HG03108 (cell line): ENCODE measurements around the gene YKT6.
"Not testable (repeated sequence)": the region's sequence is repeated elsewhere in the genome, so short reads cannot be mapped to it uniquely, and the experiment has no call there.

Source experiments
- ATAC-seq: cut with Tn5 transposase; IDR thresholded peaks from one replicate; pipeline ENCODE4 v1.9.1; 2021; ENCODE audit warnings: moderate library complexity; ENCODE audit not compliant: unreplicated experiment

YKT6 gene

DNA sequence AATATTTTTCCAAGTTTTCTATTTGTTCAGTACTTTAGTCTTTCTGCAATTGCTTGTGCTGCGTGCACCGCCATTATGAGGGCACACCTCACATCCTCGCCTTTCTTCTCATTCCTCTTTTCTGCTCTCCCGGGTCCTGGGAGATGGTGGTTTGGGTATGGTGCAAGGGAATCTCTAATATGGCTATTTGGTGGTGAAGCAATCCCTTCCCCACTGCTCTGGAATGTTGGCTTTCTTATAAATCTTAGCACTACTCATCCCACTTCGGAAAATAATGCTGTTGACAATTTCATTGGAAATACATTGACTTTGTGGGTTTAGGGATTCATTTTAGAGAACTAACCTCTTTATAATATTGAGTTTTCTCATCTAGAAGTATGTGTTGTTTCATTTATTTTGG is 9.6 kb upstream of the YKT6 start:
- no peak for ATAC-seq

DNA sequence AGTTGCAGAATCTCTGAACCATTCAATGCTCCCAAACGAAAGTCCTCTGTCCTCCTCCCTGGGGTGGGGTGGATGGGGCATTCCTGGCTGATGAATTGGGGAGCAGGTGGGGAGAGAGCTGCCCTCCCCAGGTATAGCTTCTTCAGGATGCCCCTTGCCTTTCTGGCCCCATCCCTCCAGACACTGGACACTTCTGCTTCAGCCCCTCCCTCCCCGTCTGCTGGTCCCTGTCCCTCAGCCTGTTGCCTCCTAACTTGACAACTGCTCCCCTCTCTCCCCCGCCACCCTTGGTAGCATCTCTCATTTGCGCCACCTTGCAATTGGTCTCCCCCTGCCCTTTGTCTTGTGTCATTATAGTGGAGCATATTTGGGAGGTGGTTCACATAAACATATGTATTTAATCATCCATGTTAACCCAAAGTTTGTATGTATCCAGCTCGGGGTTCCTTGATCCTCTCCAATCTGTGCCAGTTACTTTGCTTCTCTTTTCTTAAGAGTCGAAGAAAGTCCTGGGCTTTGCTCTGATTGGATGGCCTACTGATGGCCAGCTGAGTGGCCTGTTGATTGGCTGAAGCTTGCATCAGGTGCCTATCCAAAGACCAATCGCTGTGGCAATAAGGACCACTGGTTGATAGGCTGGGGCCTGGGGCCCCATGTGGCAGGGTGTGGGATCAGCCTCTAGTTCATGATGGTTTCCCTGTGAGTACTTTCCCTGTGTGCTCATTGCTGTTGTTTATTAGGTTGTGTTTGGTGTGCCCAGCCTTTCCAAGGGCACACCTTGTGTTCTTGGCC is 7.6 kb upstream of the YKT6 start:
- ATAC-seq, result no peak

DNA sequence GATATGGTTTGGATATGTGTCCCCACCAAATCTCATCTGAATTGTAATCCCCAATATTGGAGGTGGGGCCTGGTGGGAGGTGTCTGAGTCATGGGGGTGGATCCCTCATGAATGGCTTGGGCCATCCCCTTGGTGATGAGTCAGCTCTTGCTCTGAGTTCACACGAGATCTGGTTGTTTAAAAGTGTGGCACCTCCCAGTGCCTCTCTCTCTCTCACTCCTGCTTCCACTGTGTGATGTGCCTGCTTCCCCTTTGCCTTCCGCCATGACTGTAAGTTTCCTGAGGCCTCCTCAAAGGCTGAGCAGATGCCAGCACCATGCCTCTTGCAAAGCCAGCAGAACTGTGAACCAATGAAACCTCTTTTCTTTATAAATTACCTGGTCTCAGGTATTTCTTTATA is 6.7 kb upstream of the YKT6 start:
- no peak for ATAC-seq

DNA sequence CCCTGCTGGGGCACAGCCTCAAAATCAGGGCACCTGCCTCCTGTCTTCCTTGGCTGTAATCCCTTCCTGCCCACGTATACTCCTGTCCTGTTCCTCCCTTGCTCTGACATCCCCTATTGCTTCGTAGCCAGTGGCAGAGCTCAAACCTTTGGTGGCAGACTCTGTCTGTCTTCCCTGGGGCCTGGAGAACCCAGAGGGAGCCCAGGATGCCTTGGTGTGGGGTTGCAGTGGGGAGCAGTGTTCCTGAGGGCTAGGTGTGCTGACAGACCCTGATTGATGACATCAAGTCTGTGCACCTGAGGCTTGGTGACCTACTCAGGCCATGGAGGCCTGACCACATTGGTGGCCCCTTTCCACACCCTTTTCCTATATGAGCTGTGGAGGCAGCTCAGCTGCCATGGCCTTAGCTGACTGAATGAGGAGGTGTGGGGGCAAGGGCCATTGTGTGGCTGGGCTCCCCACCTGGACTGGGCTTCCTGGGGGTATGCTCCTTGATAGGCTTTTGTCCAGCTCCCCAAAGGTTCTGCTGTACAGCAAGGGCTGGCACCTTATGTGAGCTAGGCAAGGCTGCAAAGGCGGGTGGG is 6.1 kb upstream of the YKT6 start:
- ATAC-seq, result no peak

DNA sequence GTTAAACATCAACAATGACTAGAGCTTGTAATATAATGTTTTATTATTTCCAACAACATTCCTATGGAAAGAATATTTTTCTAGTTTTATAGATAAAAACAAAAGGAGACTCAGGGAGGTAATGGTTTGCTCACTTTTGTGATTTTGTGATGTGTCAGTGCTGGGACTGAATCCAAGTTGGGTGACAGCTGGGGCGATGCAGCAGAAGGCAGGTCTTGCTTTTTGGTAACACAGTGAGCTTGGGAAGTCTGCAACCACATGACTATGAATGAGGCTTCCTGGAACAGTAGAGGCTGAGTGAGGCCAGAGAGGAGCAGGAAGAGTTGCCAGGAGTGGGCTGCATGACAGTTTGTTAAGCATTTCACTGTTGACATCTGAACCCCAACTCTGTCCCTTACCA is 4.9 kb upstream of the YKT6 start:
- ATAC-seq, result no peak

DNA sequence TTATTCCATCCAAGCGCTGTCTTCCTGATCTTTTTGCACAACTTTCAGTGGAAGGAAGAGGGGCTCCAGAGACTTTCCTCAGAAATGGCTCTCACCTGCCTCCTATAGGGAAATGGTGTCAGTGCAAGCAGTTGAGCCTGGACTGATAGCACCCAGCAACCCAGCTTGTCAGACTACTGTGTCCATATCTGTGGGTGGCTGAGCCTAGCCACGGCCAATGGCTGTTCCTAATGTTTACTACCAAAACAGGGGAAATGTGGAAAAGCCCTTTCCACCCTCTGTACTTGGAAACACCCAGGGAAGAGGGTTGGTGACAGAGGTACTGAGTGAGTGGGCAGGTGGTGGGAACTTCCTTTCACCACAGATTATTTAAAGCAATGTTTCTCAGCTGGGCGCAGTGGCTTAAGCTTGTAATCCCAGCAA is 4.3 kb upstream of the YKT6 start:
- ATAC-seq, result no peak

DNA sequence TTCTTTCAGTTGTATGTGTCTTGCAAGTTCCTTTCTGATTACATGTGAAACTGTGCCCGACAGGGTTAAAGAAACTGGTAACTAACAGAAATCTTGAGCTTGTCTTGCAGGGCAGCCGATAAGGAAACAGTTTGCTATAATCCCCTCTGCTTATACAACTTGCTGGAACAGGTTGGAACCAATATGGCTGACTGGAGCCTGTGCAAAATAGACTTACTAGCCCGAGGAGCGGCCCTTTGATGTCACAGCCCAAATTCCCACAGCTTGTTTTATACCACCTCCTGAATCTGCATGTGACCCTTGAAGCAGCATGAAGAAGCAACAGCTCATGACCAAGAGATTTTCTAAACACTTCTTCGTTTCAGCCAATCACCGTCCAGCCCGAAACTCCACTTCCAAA is 3.3 kb upstream of the YKT6 start:
- ATAC-seq, result no peak

DNA sequence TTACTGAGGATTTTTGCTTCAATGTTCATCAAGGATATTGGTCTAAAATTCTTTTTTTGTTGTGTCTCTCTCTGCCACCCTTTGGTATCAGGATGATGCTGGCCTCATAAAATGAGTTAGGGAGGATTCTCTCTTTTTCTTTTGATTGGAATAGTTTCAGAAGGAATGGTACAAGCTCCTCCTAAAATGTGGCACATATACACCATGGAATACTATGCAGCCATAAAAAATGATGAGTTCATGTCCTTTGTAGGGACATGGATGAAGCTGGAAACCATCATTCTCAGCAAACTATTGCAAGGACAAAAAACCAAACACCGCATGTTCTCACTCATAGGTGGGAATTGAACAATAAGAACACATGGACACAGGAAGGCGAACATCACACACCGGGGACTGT is 615 bp upstream of the YKT6 start:
- ATAC-seq, result not testable (repeated sequence)

DNA sequence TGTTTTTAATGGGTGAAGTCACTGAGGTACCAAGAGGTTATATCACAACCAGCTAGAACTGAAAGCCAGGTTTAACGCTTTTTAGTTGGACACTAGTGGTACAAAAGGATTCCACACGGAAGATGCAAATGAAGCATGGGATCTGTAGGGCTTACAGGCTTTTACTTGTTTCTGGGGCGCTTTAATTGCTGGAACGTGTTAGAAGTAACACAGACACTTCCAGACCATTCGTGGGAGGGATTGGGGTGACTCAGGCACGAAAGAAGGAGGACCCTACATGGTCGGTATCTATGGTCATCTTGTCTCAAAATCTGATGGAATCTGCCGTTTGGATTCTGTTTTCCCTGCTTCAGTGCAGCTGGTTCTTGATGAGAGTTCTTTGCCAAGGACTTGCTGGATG is 1.0 kb downstream of the YKT6 start:
- ATAC-seq, result no peak

DNA sequence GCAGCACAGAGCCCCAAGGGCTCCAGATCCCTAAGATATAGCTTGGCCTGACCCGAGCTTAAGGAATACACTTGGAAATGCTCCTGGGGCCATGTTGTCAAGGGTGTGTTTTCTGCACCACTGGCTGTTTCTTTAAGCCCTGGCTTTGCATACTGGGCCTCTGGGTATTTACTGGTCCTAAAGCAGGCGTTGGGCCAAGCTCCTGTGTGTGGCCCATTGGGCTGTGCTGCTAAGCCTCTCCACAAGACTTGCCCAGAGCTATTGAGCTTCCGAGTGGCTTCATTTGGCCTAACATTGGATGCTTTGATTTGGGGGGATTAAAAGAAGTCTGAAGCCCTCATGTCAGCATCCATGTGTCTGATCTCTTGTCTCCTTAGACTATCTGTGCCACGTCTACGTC is 5.2 kb downstream of the YKT6 start:
- ATAC-seq, result no peak

DNA sequence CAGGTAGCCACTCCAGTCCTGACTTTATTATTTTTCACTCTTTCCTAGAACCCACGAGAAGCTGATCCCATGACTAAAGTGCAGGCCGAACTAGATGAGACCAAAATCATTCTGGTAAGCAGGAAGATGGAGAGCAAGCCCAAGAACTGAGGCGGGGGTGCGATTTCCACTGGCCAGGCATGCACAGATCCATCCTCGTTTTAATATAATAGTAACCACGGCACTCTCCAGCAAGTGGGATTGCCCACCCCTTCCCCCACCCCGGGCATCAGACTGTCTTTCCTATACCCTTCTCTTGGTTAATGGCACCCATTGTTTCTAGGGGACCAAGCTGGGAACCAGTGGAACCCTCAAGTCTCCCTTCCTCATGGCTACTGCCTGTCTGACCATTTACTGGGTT is 7.3 kb downstream of the YKT6 start:
- ATAC-seq, result no peak

DNA sequence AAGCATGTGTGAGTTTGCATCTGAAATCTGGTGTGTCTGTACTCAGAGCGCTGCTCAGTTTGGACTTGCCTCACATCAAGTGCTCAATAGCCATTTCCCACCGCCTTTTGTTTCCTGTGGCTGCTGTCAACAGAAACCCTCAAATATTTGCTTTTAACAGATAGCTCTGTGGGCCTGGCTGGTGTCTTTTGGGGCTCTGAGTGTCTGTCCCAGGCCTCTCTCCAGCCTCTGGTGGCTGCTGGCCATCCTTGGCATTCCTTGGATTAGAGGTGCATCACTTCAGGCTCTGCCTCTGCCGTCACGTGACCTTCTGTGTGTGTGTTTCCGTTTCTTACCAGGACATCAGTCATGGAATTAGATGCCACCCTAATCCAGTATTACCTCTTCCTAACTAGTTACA is 9.3 kb downstream of the YKT6 start:
- ATAC-seq, result no peak

DNA sequence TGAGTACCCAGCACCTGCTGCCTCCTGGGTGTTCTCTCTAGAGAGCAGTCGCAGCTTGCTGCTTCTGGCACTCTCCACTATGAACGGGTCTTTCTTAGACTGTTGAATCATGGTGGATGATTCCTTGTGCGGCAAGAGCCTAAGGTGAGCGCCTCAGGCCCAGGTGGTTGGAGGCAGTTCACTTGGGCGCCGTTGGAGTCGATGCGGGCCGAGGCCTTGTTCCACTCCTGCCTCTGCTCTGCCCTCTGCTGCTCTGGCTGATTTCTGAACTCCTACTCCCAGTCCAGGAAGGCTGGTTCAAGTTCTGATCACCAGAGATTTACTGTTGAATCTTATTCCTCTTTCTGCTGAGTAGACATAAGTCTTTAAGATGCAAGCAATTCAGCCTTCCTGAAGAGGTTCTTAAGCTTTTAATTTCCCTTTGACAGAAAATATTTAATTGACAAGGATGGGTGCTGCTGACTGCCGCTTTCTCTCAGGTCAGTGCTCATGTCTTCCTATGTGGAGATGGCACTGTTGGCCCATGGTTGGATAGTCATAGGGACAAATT is 10.4 kb downstream of the YKT6 start:
- ATAC-seq, result no peak

DNA sequence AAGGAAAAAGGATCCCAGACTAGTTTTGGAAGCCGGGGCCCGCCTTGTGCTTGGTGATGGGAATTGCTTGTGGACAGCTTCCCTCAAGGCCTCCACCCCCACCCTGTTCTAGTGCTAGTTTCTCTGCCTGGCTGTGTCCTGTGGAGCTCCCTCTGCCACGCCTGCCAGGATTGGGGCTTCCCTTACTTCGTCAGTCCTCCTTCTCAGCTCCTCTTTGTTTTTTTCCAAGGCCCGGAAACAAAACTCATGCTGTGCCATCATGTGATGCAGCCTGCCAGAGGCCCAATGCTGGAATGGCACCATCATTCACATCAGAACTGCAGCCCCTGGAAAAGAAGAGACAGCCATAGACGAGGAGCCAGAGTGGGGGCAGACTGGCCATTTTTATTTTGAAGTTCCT is 11.2 kb downstream of the YKT6 start:
- ATAC-seq, result no peak

DNA sequence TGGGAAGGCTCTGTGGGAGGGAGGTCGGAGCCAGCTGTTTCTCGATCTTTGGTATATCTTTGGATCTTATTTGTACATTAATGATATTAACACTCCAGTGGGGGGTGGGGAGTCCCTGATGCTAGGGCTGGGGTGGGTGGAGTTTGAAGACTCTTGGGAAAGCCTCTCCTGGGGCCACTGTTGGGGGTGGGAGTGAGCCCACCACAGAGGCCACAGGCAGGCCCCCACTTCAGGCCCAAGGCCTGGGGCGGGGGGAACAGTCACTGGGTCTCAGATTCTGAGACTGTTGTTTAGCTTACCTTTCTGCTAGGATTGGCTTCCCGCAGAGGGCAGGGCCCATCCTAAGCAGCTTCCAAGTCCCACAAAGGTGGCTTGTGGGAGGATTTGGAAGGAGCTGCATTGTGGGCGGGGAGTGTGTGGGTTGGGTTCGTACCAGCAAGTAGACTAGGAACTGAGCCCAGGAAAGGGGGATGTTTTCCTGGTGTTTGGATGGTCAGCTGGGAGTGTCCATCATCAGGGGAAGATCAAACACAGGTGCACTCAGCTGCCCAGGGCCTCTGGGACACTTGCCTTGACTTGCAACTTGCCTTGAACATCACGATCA is 11.9 kb downstream of the YKT6 start:
- ATAC-seq, result no peak

DNA sequence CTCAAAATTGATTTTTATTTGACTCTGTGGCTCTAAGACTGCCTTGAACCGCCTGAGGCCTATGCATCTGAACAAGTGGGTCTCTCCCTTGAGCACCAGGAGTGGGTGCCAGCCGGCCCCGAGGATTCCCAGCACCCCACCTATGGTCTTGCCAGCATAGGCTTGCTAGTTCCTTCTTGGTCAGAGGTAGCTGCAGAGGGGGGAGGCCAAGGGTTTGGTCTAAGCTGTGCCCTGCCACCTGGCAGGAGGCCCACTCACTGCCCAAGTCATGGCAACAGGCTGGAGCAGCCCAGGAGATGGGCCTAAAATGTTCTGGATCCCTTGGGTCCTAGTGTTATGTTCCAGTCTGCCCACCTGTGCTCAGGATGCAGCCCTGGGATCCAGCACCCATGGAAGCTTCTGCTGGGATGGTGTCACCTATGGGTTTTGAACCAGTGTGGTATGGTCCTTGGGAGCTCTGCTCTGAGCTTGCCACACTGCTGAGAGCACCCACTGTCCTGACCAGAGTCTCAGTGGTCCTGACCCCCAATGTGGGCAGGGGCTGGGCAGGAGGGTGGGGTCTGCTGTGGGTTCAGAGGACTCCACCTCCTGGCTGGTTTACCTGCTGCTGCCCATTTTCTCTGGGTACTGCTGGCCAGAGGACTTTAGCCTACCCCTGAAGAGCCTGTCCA is 12.6 kb downstream of the YKT6 start:
- no peak for ATAC-seq

DNA sequence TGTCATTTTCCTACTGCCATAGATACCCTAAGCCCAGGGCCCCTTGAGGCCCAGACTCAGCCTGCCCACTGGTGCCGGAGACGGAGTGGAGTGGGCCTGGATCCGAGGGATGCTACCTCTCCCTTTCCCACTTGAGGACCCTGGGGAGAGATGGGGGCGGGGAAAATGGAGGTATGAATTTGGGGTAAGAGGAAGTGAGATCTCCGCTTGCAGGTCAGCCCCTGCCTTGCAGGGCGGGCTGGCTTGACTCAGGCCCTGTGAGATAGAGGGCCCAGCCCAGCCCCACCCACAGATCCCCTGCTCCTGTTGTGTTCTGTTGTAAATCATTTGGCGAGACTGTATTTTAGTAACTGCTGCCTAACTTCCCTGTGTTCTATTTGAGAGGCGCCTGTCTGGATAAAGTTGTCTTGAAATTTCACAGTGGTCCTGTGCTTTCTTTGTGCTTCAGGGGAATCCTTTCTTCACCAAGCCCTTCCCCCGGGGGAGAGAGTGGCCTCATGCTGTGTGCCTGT is 13.2 kb downstream of the YKT6 start:
- ATAC-seq, result no peak

DNA sequence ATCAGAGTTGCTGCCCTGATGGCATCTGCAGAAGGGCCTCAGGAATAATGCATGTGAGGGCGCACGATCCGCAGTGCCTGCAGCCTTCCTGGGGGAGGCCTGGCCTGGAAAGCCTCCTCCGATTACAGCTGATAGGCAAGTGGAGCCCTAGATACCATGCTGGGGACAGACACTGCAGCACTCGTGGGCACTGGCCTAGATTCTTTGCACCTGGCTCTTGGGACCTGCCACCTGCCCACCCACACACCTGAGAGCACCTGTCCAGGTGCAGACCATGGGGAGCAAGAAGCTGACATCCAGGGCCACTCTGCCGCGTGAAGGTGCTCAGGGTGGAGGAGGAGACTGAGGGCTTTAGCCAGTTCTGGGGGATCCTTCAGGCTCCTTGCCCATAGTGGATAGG is 14.8 kb downstream of the YKT6 start:
- ATAC-seq, result no peak

DNA sequence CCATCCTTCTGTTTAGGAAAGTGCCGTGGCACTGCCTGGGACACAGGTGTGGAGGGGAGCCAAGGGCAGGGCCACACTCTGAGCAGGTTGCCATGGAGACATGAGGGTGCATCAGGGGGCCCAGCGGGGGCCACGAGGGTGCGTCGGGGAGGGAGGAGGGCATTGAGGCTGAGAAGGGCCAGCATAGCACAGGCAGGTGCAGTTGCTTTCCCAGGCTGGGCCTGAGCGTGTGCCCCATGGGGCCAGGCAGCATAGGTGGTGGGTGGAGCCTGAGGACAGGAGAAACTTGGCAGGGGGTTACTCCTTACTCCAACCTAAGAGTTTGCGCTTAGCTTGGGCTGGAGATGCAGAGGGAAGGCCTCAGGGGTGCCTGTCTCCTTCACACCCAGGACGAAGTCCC is 15.2 kb downstream of the YKT6 start:
- ATAC-seq, result no peak

DNA sequence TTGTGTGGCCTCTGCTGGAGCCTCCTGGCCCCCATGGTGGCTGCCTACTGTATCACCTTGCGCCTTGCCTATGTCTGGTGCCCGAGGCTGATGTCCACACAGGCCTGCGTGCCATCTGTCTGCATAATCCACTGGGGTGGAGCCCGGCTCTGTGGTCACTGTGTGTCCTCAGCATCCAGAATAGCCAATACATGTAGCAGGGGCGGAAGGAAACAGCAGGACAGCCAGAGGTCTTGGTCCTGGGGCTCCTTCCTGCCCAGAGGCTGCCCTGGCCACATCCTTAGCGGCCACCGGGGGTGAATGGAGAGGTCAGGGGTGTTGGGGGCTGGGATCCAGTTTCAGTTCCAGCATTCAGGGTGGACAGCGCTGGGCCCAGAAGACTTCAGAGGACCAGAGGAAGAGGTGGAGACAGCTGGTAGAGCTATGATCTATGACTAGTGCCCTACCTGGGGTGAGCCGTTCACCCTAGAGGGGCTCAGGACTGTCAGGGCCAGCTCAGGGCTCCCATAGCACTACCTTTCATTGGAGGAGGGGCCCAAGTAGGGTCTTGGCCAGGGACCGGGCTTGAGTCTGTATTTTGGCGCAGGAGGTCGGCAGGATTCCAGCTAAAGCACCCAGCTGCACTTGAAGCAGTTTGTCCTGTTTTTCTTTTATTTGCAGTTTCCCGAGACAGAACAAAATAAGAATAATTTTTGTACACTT is 15.9 kb downstream of the YKT6 start:
- no peak for ATAC-seq

DNA sequence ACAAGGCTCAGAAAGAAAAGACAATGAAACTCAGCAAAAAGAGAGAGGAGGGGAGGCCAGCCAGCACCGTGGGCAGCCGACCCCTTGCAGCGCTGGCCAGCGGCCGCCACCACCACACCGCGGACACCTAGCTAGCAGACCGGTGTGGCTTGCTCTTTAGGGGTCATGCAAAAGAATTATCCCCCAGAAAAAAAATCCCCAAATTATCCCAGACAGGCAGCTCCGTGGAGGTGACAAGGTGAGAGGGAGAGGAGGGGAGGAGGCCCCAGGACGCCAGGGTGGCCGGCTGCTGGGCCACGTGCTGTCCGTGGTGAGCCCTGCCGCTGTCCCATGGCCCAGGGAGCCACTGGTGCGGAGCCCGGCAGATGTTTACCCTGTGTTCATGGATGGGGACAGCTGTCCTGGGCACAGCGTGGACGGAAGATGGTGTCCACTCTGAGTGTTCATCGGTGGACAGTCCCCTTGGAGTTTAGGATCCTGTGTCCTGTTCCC is 16.5 kb downstream of the YKT6 start:
- no peak for ATAC-seq
